DMS114 treated with DMSO at 0.1 percent for 48 hours (cell line): ENCODE measurements around the gene MRPL44.
"Not testable (repeated sequence)": the region's sequence is repeated elsewhere in the genome, so short reads cannot be mapped to it uniquely, and the experiment has no call there.

ENCODE experiments used
- DNase-seq: peaks from one replicate; lab custom pipeline; 2025; ENCODE audit not compliant: unreplicated experiment; lab: John Stamatoyannopoulos, UW

MRPL44 gene

GRCh38 chr2:224000662-224001061 lies 43.4 kb downstream of the MRPL44 start:
- not testable (repeated sequence) for DNase-seq

GRCh38 chr2:224004105-224004695 lies 46.9 kb downstream of the MRPL44 start:
- DNase-seq = no peak

GRCh38 chr2:224008702-224009261 lies 51.5 kb downstream of the MRPL44 start:
- DNase-seq = no peak

GRCh38 chr2:224009605-224010315 lies 52.5 kb downstream of the MRPL44 start:
- DNase-seq = no peak

GRCh38 chr2:224011837-224012236 lies 54.6 kb downstream of the MRPL44 start:
- DNase-seq = no peak

- no peak for DNase-seq
These were observed 57.1 kb downstream of the MRPL44 start for GRCh38 chr2:224014336-224014735.

GRCh38 chr2:224016963-224017362 lies 59.7 kb downstream of the MRPL44 start:
- no peak for DNase-seq
